RWPE2 (cell line): Measurements from ENCODE around the gene MYO3B.

Source experiments
- ATAC-seq: fragments of 200-7000 bp; cut with Tn5 transposase; 3 replicates; pipeline ENCODE4 v1.9.1; 2021; ENCODE audit warnings: low read depth
- DNase-seq: peaks from one replicate; pipeline ENCODE4 v3.0.0-alpha.2; 2020; ENCODE audit warnings: low spot score
- H3K27ac ChIP-seq: fragments of 450-650 bp; 2 replicates; pipeline ENCODE4 v1.5.1; 2017; ENCODE audit warnings: mild to moderate bottlenecking; ENCODE audit not compliant: poor library complexity, severe bottlenecking
- H3K27me3 ChIP-seq: fragments of 250-450 bp; sonication (Bioruptor Pico); 2 replicates; pipeline ENCODE4 v1.5.1; 2021; ENCODE audit warnings: mild to moderate bottlenecking, moderate library complexity; ENCODE audit not compliant: insufficient read depth, poor library complexity, severe bottlenecking
- H3K36me3 ChIP-seq: fragments of 250-450 bp; sonication (Bioruptor Pico); 2 replicates; pipeline ENCODE4 v1.5.1; 2020; ENCODE audit warnings: low read depth, mild to moderate bottlenecking, moderate library complexity
- H3K4me1 ChIP-seq: fragments of 250-450 bp; sonication (Bioruptor Pico); 2 replicates; pipeline ENCODE4 v1.5.1; 2021; ENCODE audit warnings: mild to moderate bottlenecking, moderate library complexity; ENCODE audit not compliant: insufficient read depth, poor library complexity, severe bottlenecking
- H3K4me3 ChIP-seq: fragments of 250-450 bp; sonication (Bioruptor Pico); 2 replicates; pipeline ENCODE4 v1.5.1; 2021; ENCODE audit warnings: mild to moderate bottlenecking, moderate library complexity; ENCODE audit not compliant: severe bottlenecking
- H3K9me3 ChIP-seq: fragments of 250-450 bp; sonication (Bioruptor Pico); 2 replicates; pipeline ENCODE4 v1.5.1; 2021; ENCODE audit warnings: mild to moderate bottlenecking, moderate library complexity; ENCODE audit not compliant: severe bottlenecking
- CTCF ChIP-seq: fragments of 450-650 bp; IDR thresholded peaks from one replicate; pipeline ENCODE4 v1.5.1; 2017; ENCODE audit warnings: mild to moderate bottlenecking, moderate library complexity; ENCODE audit not compliant: poor library complexity, severe bottlenecking

Gene MYO3B

GRCh38 chr2:170170281-170171040 lies 7.5 kb upstream of the MYO3B start:
- H3K4me3 ChIP-seq: no peak overlapping the region
- DNase-seq (no peak), ATAC-seq (no peak)
- H3K27ac ChIP-seq: no peak overlapping the region
- TF ChIP-seq CTCF: no peak
- no peaks in the 10 kb centered on the region for H3K36me3 ChIP-seq
- no peaks in the 10 kb centered on the region for H3K4me1 ChIP-seq
- H3K9me3 ChIP-seq: no peaks in the 10 kb centered on the region
- H3K27me3 ChIP-seq: no peaks in the 10 kb centered on the region

GRCh38 chr2:170176212-170176611 lies 1.7 kb upstream of the MYO3B start:
- no peaks in the 10 kb centered on the region for H3K4me1 ChIP-seq

GRCh38 chr2:170180031-170180566 lies 2.2 kb downstream of the MYO3B start:
- DNase-seq: no peak
- H3K4me3 ChIP-seq: no peak overlapping the region
- no peaks in the 10 kb centered on the region for H3K27me3 ChIP-seq
- no peak overlapping the region for H3K27ac ChIP-seq
- H3K9me3 ChIP-seq: no peaks in the 10 kb centered on the region
- peak; percentile 38; the same call in 1 of the 3 replicates for ATAC-seq
- no peaks in the 10 kb centered on the region for H3K4me1 ChIP-seq
- no peaks in the 10 kb centered on the region for H3K36me3 ChIP-seq
- TF ChIP-seq CTCF: no peak

More at GRCh38 chr2:170176212-170176611, 1.7 kb upstream of the MYO3B start:
- Histone ChIP-seq H3K4me3 (no peak overlapping the region), H3K27ac (no peak overlapping the region), H3K9me3 (no peaks in the 10 kb centered on the region), H3K36me3 (no peaks in the 10 kb centered on the region), H3K27me3 (no peaks in the 10 kb centered on the region)
- TF ChIP-seq CTCF: no peak
- no peak for DNase-seq
- ATAC-seq: no peak

- DNase-seq (no peak), ATAC-seq (no peak)
- no peak for TF ChIP-seq CTCF
- no peaks in the 10 kb centered on the region for H3K27me3 ChIP-seq
- H3K4me3 ChIP-seq: no peak overlapping the region
- H3K36me3 ChIP-seq: no peaks in the 10 kb centered on the region
- no peaks in the 10 kb centered on the region for H3K4me1 ChIP-seq
- no peak overlapping the region for H3K27ac ChIP-seq
- H3K9me3 ChIP-seq: peaks cover 3% of the 10 kb centered on the region
Measured at GRCh38 chr2:170181602-170182001, 3.7 kb downstream of the MYO3B start.

GRCh38 chr2:170185319-170185718 lies 7.4 kb downstream of the MYO3B start:
- Histone ChIP-seq H3K27ac (no peak overlapping the region), H3K27me3 (no peaks in the 10 kb centered on the region), H3K4me3 (no peak overlapping the region), H3K36me3 (no peaks in the 10 kb centered on the region), H3K9me3 (peaks cover 6% of the 10 kb centered on the region), H3K4me1 (peaks cover 8% of the 10 kb centered on the region)
- ATAC-seq (no peak), DNase-seq (no peak)
- TF ChIP-seq CTCF: no peak
